ENCODE measurements around the gene C16orf95.

DNA sequence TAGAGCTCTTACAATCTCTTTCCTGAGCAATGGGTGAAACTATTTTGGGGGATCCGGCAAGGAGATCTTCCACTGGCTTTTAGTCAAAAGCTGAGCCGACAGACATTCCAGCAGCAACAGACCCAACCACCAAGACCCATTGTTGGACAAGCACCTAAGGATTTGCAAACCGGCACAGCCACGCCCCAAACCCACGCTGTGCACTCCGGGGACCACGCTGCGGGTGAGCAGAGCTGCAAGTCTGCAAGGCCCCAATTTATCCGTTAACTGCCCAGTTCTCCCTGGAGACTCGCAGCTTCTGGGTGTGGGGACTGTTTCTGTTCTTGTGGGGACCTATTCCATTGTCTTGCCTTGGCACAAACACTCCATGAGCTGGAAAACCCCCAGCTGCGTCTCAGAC, 45.9 kb downstream of the C16orf95 start:
- no peak for TF ChIP-seq EZH2phosphoT487 (IDR thresholded peaks at IDR 0.05; ENCODE audit: low read depth)
- TF ChIP-seq, protein P1, sequence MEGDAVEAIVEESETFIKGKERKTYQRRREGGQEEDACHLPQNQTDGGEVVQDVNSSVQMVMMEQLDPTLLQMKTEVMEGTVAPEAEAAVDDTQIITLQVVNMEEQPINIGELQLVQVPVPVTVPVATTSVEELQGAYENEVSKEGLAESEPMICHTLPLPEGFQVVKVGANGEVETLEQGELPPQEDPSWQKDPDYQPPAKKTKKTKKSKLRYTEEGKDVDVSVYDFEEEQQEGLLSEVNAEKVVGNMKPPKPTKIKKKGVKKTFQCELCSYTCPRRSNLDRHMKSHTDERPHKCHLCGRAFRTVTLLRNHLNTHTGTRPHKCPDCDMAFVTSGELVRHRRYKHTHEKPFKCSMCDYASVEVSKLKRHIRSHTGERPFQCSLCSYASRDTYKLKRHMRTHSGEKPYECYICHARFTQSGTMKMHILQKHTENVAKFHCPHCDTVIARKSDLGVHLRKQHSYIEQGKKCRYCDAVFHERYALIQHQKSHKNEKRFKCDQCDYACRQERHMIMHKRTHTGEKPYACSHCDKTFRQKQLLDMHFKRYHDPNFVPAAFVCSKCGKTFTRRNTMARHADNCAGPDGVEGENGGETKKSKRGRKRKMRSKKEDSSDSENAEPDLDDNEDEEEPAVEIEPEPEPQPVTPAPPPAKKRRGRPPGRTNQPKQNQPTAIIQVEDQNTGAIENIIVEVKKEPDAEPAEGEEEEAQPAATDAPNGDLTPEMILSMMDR (IDR thresholded peaks at IDR 0.05; ENCODE audit: low read depth, low read length) = no peak

Measured in OCI-LY3 (cell line).